ENCODE measurements around the gene TTC1. TPM values are rescaled to one million over a fixed set of nuclear protein-coding genes. Genes with fewer than 3 reads are reported as not detected.
A peak's percentile ranks its signal among the peaks of the same experiment; 100 is the strongest.

The TTC1 gene
- polyA plus RNA-seq, 1 of the 3 experiments (the other 2 are of a cell fraction): 37.0 TPM

GRCh38 chr5:160082614-160083500 is 73.9 kb downstream of the TTC1 start:
- ChIA-PET CTCF (interaction anchor here (1.0 to 1.4 kb wide), 2 partner anchors 11 to 308 kb away, joined by 3 to 5 read pairs; no protein-coding TSS in a partner anchor), POLR2A (interaction anchor here (0.6 kb wide), 1 partner anchor 19 kb away, joined by 4 read pairs; no protein-coding TSS in a partner anchor)
- no peaks in the 10 kb centered on the region for H4K20me1 ChIP-seq (ENCODE audit: insufficient read depth)
- peak overlapping the region; percentile 58 for H3K4me2 ChIP-seq
- H3K9me2 ChIP-seq: no peaks in the 10 kb centered on the region
- 52% methylated on average over 9 of the region's 9 CpGs for WGBS (ENCODE audit: low lambda C conversion rate)
- H3K9ac ChIP-seq: peak overlapping the region; percentile 43; the same call in 1 of the 2 replicates
- no peak for DNase-seq
- peak overlapping the region; percentile 9 to 13; a peak in 1 of 4 replicates for H3K4me3 ChIP-seq (ENCODE audit: low read depth in 2 of 2, low read length in 1 of 2)
- 0 out of 2 replicates have a peak overlapping the region, but pooled peaks have one; percentile 4 for H2AFZ ChIP-seq (ENCODE audit: low read depth)
- H3K4me1 ChIP-seq (ENCODE audit: control insufficient read depth in 1 of 2, insufficient read depth in 2 of 2, low read depth in 1 of 2, low read length in 1 of 2): peaks cover 0 to 24% of the 10 kb centered on the region in 2 experiments; a peak in 3 of 4 replicates
- peak overlapping the region; percentile 58 to 72; a peak in 3 of 4 replicates for H3K27ac ChIP-seq (ENCODE audit: low read depth in 2 of 2, low read length in 1 of 2)
- H3K27me3 ChIP-seq (ENCODE audit: insufficient read depth): no peaks in the 10 kb centered on the region
- no peaks in the 10 kb centered on the region for H3K9me3 ChIP-seq
- peaks cover 29% of the 10 kb centered on the region; the same call in 1 of the 2 replicates for H3K79me2 ChIP-seq (ENCODE audit: insufficient read depth)
- H3F3A ChIP-seq (replicated peaks; ENCODE audit: insufficient read depth): peaks cover 29% of the 10 kb centered on the region
- H3K36me3 ChIP-seq (replicated peaks in 1 of 2; ENCODE audit: control insufficient read depth in 1 of 2, insufficient read depth in 2 of 2, low read length in 1 of 2): peaks cover 2 to 6% of the 10 kb centered on the region in 2 experiments
- peak; percentile 94 for TF ChIP-seq NFIC (IDR thresholded peaks at IDR 0.05; ENCODE audit: borderline replicate concordance)
- TF ChIP-seq TAF1 (IDR thresholded peaks at IDR 0.05; ENCODE audit: borderline replicate concordance, low read depth, low read length): peak; percentile 53; the same call in 1 of the 2 replicates
- TF ChIP-seq, protein P1, sequence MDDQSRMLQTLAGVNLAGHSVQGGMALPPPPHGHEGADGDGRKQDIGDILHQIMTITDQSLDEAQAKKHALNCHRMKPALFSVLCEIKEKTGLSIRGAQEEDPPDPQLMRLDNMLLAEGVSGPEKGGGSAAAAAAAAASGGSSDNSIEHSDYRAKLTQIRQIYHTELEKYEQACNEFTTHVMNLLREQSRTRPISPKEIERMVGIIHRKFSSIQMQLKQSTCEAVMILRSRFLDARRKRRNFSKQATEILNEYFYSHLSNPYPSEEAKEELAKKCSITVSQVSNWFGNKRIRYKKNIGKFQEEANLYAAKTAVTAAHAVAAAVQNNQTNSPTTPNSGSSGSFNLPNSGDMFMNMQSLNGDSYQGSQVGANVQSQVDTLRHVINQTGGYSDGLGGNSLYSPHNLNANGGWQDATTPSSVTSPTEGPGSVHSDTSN (IDR thresholded peaks at IDR 0.05): peak; percentile 97
- peak; percentile 68; the same call in 1 of the 2 replicates for TF ChIP-seq SIN3A (IDR thresholded peaks at IDR 0.05; ENCODE audit: borderline replicate concordance, low read depth, low read length)
- TF ChIP-seq, protein P2, sequence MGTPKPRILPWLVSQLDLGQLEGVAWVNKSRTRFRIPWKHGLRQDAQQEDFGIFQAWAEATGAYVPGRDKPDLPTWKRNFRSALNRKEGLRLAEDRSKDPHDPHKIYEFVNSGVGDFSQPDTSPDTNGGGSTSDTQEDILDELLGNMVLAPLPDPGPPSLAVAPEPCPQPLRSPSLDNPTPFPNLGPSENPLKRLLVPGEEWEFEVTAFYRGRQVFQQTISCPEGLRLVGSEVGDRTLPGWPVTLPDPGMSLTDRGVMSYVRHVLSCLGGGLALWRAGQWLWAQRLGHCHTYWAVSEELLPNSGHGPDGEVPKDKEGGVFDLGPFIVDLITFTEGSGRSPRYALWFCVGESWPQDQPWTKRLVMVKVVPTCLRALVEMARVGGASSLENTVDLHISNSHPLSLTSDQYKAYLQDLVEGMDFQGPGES (IDR thresholded peaks at IDR 0.05; ENCODE audit: low read depth, low read length): no peak
- TF ChIP-seq SMC3 (IDR thresholded peaks at IDR 0.05; ENCODE audit: low read depth, low read length): no peak
- TF ChIP-seq FOXJ3 (CRISPR knock-in tag; IDR thresholded peaks at IDR 0.05): no peak
- TF ChIP-seq JUND (IDR thresholded peaks at IDR 0.05): peak; percentile 86
- no peak for TF ChIP-seq EZH2phosphoT487 (IDR thresholded peaks at IDR 0.05; ENCODE audit: borderline replicate concordance, low read depth)
- no peak for TF ChIP-seq GABPA (IDR thresholded peaks at IDR 0.05; ENCODE audit: low read depth)
- TF ChIP-seq EP300 (IDR thresholded peaks at IDR 0.05; ENCODE audit: borderline replicate concordance in 1 of 2, low read depth in 1 of 2, low read length in 1 of 2): peak; percentile 37 to 91; a peak in 2 of 4 replicates
- TF ChIP-seq MAX (IDR thresholded peaks at IDR 0.05; ENCODE audit: low read depth): peak; percentile 63
- TF ChIP-seq ELF1 (IDR thresholded peaks at IDR 0.05): no peak
- TF ChIP-seq USF2 (IDR thresholded peaks at IDR 0.05; ENCODE audit: borderline replicate concordance, low read depth, low read length): no peak
- no peak for TF ChIP-seq CHD2 (IDR thresholded peaks at IDR 0.05; ENCODE audit: low read length, partially characterized antibody)
- TF ChIP-seq TEAD4 (IDR thresholded peaks at IDR 0.05; ENCODE audit: borderline replicate concordance, insufficient read depth): peak; percentile 96
- TF ChIP-seq RAD21 (IDR thresholded peaks at IDR 0.05; ENCODE audit: low read length): no peak
- TF ChIP-seq YY1 (IDR thresholded peaks at IDR 0.05; ENCODE audit: low read depth): no peak
- TF ChIP-seq FOSL2 (IDR thresholded peaks at IDR 0.05; ENCODE audit: borderline replicate concordance, low read depth): peak; percentile 80
- peak; percentile 91 for TF ChIP-seq TCF12 (IDR thresholded peaks at IDR 0.05)
- TF ChIP-seq RFX5 (IDR thresholded peaks at IDR 0.05; ENCODE audit: low read length): no peak
- peak; percentile 99 for TF ChIP-seq RXRA (IDR thresholded peaks at IDR 0.05; ENCODE audit: borderline replicate concordance, low read depth)
- TF ChIP-seq MXI1 (IDR thresholded peaks at IDR 0.05; ENCODE audit: low read depth, low read length): no peak
- peak; percentile 77; the same call in 1 of the 2 replicates for TF ChIP-seq POLR2AphosphoS5 (IDR thresholded peaks at IDR 0.05; ENCODE audit: low read depth, low read length)
- TF ChIP-seq, protein P3, sequence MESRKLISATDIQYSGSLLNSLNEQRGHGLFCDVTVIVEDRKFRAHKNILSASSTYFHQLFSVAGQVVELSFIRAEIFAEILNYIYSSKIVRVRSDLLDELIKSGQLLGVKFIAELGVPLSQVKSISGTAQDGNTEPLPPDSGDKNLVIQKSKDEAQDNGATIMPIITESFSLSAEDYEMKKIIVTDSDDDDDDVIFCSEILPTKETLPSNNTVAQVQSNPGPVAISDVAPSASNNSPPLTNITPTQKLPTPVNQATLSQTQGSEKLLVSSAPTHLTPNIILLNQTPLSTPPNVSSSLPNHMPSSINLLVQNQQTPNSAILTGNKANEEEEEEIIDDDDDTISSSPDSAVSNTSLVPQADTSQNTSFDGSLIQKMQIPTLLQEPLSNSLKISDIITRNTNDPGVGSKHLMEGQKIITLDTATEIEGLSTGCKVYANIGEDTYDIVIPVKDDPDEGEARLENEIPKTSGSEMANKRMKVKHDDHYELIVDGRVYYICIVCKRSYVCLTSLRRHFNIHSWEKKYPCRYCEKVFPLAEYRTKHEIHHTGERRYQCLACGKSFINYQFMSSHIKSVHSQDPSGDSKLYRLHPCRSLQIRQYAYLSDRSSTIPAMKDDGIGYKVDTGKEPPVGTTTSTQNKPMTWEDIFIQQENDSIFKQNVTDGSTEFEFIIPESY (IDR thresholded peaks at IDR 0.05; ENCODE audit: borderline replicate concordance, low read depth): peak; percentile 84; the same call in 1 of the 2 replicates
- TF ChIP-seq GATA2 (CRISPR knock-in tag; IDR thresholded peaks at IDR 0.05): no peak
- TF ChIP-seq FOXM1 (IDR thresholded peaks at IDR 0.05; ENCODE audit: low read depth): peak; percentile 72

All from SK-N-SH (cell line).